ENCODE data around the gene SMARCA2.

Gene SMARCA2

GRCh38 chr9:2227144-2227867 is 212.2 kb downstream of the SMARCA2 start:
- no peak for DNase-seq

- DNase-seq = no peak
Measured at GRCh38 chr9:2228132-2228531, 213.0 kb downstream of the SMARCA2 start.

GRCh38 chr9:2228641-2229040 is 213.5 kb downstream of the SMARCA2 start:
- no peak for DNase-seq

GRCh38 chr9:2229109-2229721 is 214.1 kb downstream of the SMARCA2 start:
- no peak for DNase-seq

GRCh38 chr9:2230362-2230761 is 215.2 kb downstream of the SMARCA2 start:
- DNase-seq = no peak

GRCh38 chr9:2231101-2231500 is 216.0 kb downstream of the SMARCA2 start:
- DNase-seq = no peak

- DNase-seq = no peak
Measured at GRCh38 chr9:2231829-2232228, 216.7 kb downstream of the SMARCA2 start.

GRCh38 chr9:2233274-2233673 is 218.1 kb downstream of the SMARCA2 start:
- DNase-seq = no peak

GRCh38 chr9:2234371-2234893 is 219.3 kb downstream of the SMARCA2 start:
- no peak for DNase-seq

GRCh38 chr9:2235623-2236022 is 220.5 kb downstream of the SMARCA2 start:
- no peak for DNase-seq

GRCh38 chr9:2236850-2237249 is 221.7 kb downstream of the SMARCA2 start:
- DNase-seq = no peak

GRCh38 chr9:2241461-2241835 is 226.3 kb downstream of the SMARCA2 start:
- no peak for DNase-seq

GRCh38 chr9:2241836-2242741 is 226.9 kb downstream of the SMARCA2 start:
- DNase-seq = peak; percentile 45

GRCh38 chr9:2242831-2243330 is 227.7 kb downstream of the SMARCA2 start:
- DNase-seq = no peak

All from CD4-positive, alpha-beta T cell treated with Interferon gamma for 1 hour (primary cell).